Mammary epithelial cell (primary cell): ENCODE results near the gene MXI1.

Experiments used
- CTCF ChIP-seq, 2 donors: IDR thresholded peaks in 1 of 2; conservative IDR thresholded peaks in 1 of 2; 2 replicates each; pipeline ENCODE4 v1.5.1; 2011 to 2012; ENCODE audit warnings: inconsistent platforms in 2 of 2, low read length in 2 of 2, mild to moderate bottlenecking in 2 of 2, control low read depth in 1 of 2, low read depth in 1 of 2; ENCODE audit not compliant: insufficient read depth in 1 of 2; ENCODE audit errors: extremely low read depth in 1 of 2
- EZH2 ChIP-seq: IDR thresholded peaks from 2 replicates; pipeline ENCODE4 v1.6.1; 2012; ENCODE audit warnings: low read length, inconsistent platforms, borderline replicate concordance

GRCh38 chr10:110212119-110213006, 5.0 kb downstream of the MXI1 start:
- no peak for TF ChIP-seq CTCF (conservative IDR thresholded peaks at IDR 0.05 in 1 of 2, IDR thresholded peaks at IDR 0.05 in 1 of 2; ENCODE audit: extremely low read depth in 1 of 2, insufficient read depth in 1 of 2, low read depth in 1 of 2, low read length in 2 of 2)
- no peak for TF ChIP-seq EZH2
